HG02981 (cell line): ENCODE data around the gene SMYD4.
"Not testable (repeated sequence)": the region's sequence is repeated elsewhere in the genome, so short reads cannot be mapped to it uniquely, and the experiment has no call there.

Source experiments
- ATAC-seq: cut with Tn5 transposase; IDR thresholded peaks from one replicate; pipeline ENCODE4 v1.9.1; 2021; ENCODE audit warnings: mild to moderate bottlenecking, moderate library complexity; ENCODE audit not compliant: unreplicated experiment

Gene SMYD4

DNA sequence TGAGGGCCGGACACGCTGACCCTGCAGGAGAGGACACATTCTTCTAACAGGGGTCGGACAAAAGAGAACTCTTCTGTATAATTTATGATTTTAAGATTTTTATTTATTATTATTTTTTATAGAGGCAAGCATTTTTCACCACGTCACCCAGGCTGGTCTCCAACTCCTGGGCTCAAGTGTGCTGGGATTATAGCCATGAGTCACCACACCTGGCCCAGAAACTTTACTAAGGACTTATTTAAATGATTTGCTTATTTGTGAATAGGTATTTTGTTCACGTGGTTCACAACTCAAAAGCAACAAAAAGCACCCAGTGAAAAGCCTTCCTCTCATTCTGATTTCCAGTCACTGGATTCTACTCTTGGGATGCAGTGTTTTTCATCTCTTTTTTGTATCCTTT is 70.2 kb downstream of the SMYD4 start:
- ATAC-seq, result no peak

DNA sequence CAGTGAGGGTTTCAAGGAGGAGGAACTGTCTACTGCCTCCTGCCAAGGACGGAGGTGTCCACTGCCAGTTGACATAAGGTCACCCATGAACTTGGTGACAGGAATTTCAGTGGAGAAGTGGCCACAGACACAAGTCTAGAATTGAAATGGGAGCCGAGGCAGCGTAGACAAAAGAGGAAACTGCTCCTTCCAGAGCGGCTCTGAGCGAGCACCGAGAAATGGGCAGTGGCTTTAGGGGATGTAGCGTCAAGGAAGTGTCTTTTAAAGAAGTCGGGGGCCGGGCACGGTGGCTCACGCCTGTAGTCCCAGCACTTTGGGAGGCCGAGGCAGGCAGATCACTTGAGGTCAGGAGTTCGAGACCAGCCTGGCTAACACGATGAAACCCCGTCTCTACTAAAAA is 70.9 kb downstream of the SMYD4 start:
- ATAC-seq, result no peak

- ATAC-seq, result no peak
Measured at GRCh38 chr17:1755827-1756262, 73.9 kb downstream of the SMYD4 start.

- no peak for ATAC-seq
Measured at GRCh38 chr17:1755252-1755826, 74.4 kb downstream of the SMYD4 start.

DNA sequence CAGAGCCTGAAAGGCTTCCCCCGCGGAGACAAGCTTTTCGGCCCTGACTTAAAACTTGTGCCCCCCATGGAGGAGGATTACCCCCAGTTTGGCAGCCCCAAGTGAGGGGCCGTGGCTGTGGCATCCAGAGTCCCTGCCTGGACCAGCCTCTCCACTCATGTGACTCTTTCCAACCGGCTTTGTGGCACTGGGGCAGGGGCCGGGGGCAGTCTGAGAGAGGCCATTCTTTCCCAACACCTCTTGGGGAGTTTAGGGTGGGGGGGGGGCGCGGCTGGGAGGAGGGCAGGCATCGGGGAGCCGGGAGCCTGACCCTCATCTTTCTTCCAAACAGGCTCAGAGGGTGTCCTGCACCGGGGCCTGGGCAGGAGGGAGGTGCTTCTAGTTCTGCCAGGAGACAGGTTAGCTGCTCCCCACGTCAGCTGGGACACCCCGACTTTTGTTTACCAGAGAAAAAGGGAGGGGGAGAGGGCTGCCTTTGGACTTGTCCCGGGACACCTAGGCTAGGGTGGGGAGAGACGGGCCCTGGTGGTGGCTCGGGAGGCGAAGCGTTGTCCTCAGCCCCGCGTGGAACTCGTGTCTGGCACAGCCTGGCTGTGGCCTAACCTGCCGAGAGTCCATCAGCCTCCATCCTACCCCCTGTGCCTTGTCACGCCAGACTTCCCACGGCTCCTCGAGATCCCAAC is 75.1 kb downstream of the SMYD4 start:
- no peak for ATAC-seq

DNA sequence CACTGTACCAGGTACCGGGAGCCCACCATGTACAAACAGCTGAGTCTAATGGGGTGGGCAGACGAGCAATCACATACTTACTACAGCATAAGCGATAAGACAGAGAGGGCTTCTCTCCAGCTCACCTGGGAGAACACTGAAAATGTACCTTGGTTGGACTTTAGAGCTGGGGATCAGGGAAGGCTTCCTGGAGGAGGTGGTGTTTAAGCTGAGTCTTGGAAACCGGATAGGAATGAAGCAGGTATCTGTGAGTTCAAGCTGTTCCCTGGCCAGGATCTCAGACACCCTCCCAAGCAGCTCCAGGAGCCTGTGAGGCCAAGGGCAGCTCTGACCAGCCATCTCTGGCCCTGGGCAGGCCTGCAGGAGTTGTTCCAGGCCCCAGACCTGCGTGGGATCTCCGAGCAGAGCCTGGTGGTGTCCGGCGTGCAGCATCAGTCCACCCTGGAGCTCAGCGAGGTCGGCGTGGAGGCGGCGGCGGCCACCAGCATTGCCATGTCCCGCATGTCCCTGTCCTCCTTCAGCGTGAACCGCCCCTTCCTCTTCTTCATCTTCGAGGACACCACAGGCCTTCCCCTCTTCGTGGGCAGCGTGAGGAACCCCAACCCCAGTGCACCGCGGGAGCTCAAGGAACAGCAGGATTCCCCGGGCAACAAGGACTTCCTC is 75.8 kb downstream of the SMYD4 start:
- no peak for ATAC-seq

DNA sequence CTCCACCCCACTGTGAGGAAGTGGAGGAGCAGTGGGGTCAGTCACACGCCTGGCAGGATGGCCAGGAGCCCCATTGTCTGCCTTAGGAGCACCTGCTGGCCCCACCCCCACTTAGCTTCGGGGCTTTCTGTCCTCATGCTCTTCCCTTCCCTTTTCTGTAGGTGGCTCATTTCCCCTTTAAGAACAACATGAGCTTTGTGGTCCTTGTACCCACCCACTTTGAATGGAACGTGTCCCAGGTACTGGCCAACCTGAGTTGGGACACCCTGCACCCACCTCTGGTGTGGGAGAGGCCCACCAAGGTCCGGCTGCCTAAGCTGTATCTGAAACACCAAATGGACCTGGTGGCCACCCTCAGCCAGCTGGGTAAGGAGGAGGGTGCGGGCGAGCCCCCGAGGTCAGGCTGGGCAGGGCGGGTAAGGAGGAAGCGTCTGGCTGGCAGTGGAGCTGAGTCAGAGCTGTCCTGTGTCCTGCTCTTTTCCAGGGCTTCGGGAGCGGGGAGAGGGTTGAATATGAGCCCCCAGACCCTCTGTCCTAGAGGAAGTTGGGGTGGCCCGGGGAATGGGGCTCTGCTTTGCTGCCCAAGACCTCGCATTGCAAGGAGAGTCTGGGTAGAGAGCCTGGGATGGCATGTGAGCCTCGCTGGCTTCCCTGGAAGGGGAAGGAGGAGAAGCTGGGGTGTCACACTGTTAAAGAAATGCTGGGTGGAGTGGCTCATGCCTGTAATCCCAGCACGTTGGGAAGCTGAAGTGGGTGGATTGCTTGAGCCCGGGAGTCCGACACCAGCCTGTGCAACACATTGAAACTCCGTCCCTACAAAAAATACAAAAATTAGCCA is 77.1 kb downstream of the SMYD4 start:
- no peak for ATAC-seq

DNA sequence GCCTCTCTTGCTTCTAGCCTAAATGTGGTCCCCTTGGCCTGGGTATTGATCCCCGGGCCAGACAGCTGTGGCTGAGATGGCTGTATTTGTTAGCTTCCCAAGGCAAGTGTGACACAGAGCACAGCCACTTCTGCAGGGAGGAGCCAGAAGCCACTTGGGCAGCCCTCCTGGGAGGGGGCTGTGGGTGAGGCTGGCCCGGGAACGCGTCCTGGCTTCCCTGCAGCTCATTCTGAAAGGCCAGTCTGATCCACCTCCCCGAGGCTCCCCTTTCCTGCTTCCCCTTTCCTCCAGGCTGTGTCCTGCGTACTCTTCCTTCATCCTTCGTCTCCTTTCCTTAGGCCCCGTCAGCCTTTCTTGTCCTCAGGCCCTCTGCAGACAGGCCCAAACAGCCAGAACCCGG is 79.1 kb downstream of the SMYD4 start:
- ATAC-seq, result no peak

- ATAC-seq, result no peak
Measured at GRCh38 chr17:1746975-1747543, 82.6 kb downstream of the SMYD4 start.

DNA sequence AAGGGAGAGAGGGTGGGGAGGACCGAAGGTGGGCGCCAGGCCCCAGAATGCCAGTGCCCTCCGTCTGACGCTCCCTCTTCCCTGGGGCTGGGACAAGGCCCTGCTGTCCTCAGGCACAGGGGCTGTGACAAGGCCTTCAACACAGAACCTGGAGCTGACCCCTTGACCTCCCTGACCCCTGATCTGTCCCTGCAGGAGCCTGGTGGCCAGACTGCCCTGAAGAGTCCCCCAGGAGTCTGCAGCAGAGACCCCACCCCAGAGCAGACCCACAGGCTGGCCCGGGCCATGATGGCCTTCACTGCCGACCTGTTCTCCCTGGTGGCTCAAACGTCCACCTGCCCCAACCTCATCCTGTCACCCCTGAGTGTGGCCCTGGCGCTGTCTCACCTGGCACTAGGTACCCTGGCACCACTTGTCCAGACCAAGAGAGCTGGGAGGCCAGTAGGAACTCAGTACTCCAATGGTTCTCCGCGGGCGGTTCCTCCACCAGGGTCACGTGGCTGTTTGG is 84.1 kb downstream of the SMYD4 start:
- no peak for ATAC-seq

- ATAC-seq, result no peak
Measured at GRCh38 chr17:1744551-1745512, 84.9 kb downstream of the SMYD4 start.

DNA sequence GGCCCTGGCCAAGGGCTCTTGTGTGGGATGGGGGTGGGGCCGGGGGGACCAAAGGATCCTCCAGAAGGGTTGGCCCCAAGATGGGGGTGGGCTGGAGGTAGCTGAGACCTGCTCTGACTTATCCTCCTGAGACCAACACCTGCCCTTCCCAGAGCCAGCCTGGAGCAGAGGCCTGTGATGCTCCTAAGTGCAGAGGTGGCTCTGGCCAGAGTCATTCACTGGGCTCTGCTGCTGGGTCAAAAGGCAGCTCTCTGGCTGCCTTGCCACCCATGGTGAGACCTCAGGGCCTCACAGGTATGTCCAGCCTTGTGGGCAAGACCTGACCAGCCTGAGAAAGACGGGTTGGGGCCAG is 86.6 kb downstream of the SMYD4 start:
- ATAC-seq, result no peak

DNA sequence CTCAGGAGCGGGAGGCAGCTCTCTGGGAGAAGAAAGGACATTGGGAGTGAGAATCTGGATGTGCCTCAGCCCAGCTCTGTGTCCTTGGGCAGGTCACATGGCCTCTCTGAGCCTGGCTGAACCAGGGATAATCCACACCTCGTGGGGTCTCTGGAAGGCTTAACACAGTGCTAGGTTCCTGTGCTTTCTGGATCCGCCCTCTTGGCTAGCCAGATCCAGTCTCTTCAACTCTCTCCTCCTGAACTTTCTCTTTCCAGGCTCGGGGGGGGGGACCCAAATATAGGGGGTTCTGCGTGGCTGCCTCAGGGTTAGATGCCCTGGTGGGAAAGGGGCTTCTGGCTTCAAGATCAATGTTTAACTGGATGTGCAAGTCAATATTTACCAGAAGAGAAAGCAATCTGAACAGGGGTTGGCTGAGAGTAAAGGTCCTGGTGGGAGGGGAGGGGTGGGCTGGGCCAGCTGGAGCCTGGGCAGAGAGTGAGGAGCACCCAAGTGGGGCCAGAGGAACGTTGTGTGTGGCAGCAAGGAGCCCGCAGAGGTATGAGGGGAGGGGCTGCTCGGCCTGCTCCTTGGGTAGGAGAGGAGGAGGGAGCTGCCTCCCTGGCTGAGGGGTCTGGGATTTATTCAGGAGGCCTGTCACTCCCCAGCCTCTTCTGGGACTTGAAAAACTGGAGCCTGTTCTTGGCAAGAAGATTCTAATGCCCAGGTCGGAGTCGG is 87.2 kb downstream of the SMYD4 start, which contains the start of gene SERPINF2:
Gene SERPINF2 (plus strand): TSS at position 501 of the 717 bp plus-strand sequence. CDS start 2,125 bp downstream, outside the sequence.
- ATAC-seq, result no peak

DNA sequence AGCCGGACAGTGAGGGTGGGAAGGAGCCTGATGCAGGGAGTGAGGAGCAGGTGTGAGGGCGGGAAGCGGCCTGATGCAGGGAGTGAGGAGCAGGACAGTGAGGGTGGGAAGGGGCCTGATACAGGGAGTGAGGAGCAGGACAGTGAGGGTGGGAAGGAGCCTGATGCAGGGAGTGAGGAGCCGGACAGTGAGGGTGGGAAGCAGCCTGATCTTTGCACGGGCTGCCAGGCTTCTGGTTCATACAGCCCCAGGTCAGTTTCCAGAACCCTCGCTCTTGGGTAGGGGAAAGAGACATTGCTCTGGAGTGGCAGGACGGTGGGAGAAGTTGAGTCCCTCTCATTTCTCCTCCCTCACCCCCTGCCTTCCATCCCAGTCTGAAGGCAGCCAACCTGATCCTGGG is 87.8 kb downstream of the SMYD4 start:
- ATAC-seq, result not testable (repeated sequence)

- ATAC-seq, result no peak
Measured at GRCh38 chr17:1737531-1738291, 92.0 kb downstream of the SMYD4 start.

GRCh38 chr17:1736348-1737281 is 93.1 kb downstream of the SMYD4 start:
- ATAC-seq, result no peak

- no peak for ATAC-seq
Measured at GRCh38 chr17:1735834-1736347, 93.8 kb downstream of the SMYD4 start.
